Measurements from ENCODE around the gene EMC6. TPM values are rescaled to one million over a fixed set of nuclear protein-coding genes. Genes with fewer than 3 reads are reported as not detected.

The EMC6 gene
- total and polyA plus RNA-seq, 2 of the 4 experiments (the other 2 are of a cell fraction), result 10.9 to 80.5 TPM

GRCh38 chr17:3681057-3681456 is 12.4 kb downstream of the EMC6 start:
- no peak overlapping the region for H2BK15ac ChIP-seq (ENCODE audit: low read depth, low read length)

More at GRCh38 chr17:3681057-3681456, 12.4 kb downstream of the EMC6 start:
- Histone ChIP-seq H3K36me3 (ENCODE audit: control insufficient read depth, insufficient read depth, low read length) (no peaks in the 10 kb centered on the region), H3K79me1 (ENCODE audit: low read depth in 1 of 2, low read length in 2 of 2) (no peaks in the 10 kb centered on the region), H4K5ac (ENCODE audit: low read depth, low read length) (no peak overlapping the region), H2BK20ac (ENCODE audit: low read depth, low read length) (no peak overlapping the region), H3K9me1 (ENCODE audit: insufficient read depth, low read length) (no peaks in the 10 kb centered on the region), H3K14ac (replicated peaks; ENCODE audit: low read depth, low read length) (no peak overlapping the region), H2AK5ac (ENCODE audit: low read depth, low read length) (no peak overlapping the region), H3K4ac (ENCODE audit: low read depth, low read length) (no peak overlapping the region), H4K20me1 (ENCODE audit: insufficient read depth, low read length) (no peaks in the 10 kb centered on the region), H3K9ac (ENCODE audit: low read depth, low read length) (no peak overlapping the region), H4K91ac (ENCODE audit: insufficient read depth, low read depth, low read length) (no peak overlapping the region), H3K27ac (ENCODE audit: insufficient read depth, low read length) (no peak overlapping the region), H2AK9ac (replicated peaks; ENCODE audit: low read depth, low read length, poor library complexity) (no peak overlapping the region), H3K9me3 (ENCODE audit: control insufficient read depth, insufficient read depth, low read length) (no peaks in the 10 kb centered on the region), H2BK5ac (ENCODE audit: low read depth, low read length, poor library complexity, severe bottlenecking) (no peak overlapping the region), H3K18ac (ENCODE audit: low read depth, low read length) (no peak overlapping the region), H3K4me1 (ENCODE audit: control insufficient read depth, insufficient read depth, low read length) (no peaks in the 10 kb centered on the region), H2AFZ (replicated peaks; ENCODE audit: low read length, poor library complexity) (no peak overlapping the region), H2BK120ac (ENCODE audit: low read depth, low read length) (no peak overlapping the region), H3K4me2 (ENCODE audit: low read depth, low read length) (no peak overlapping the region), H3K4me3 (ENCODE audit: insufficient read depth, low read depth, low read length) (no peak overlapping the region), H3K27me3 (ENCODE audit: control insufficient read depth, insufficient read depth, low read length) (peaks cover 11% of the 10 kb centered on the region), H3K56ac (ENCODE audit: extremely low read depth, insufficient read depth, low read length) (no peak overlapping the region), H4K8ac (ENCODE audit: low read depth in 2 of 2, low read length in 2 of 2) (no peak overlapping the region), H3K23ac (ENCODE audit: low read depth, low read length) (no peak overlapping the region)
- dilution Hi-C loops (cut with HindIII; ENCODE audit: low sequenced_read_pairs, unreplicated experiment), result no loop called here
- ChIA-PET CTCF (no interaction called here), POLR2A (ENCODE audit: unreplicated experiment) (no interaction called here)
- ATAC-seq (ENCODE audit: low read depth), result no peak
- TF ChIP-seq RFX5 (IDR thresholded peaks at IDR 0.05; ENCODE audit: low read depth, low read length), result no peak
- TF ChIP-seq, protein P1, sequence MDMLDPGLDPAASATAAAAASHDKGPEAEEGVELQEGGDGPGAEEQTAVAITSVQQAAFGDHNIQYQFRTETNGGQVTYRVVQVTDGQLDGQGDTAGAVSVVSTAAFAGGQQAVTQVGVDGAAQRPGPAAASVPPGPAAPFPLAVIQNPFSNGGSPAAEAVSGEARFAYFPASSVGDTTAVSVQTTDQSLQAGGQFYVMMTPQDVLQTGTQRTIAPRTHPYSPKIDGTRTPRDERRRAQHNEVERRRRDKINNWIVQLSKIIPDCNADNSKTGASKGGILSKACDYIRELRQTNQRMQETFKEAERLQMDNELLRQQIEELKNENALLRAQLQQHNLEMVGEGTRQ (IDR thresholded peaks at IDR 0.05; ENCODE audit: low read depth, low read length), result no peak
- no peak for TF ChIP-seq NFE2L2 (IDR thresholded peaks at IDR 0.05; ENCODE audit: low read depth, low read length)
- TF ChIP-seq RCOR1 (IDR thresholded peaks at IDR 0.05; ENCODE audit: insufficient replicate concordance, low read length), result no peak
- TF ChIP-seq CEBPB (IDR thresholded peaks at IDR 0.05; ENCODE audit: low read depth, low read length), result no peak
- BruUV-seq (replicated peaks), result no TSS peak
- intact Hi-C loops (cut with micrococcal nuclease), result loop anchor here (5.0 kb wide), 1 partner anchor 41 kb away; the partner anchor contains the start of gene HASPIN
- WGBS, 2 experiments (ENCODE audit: extremely low coverage in 2 of 2, insufficient read length in 1 of 2), result 60% methylated on average over 3 of the region's 12 CpGs; no CpG with 5 or more reads in 1 of the 2 experiments
- in situ Hi-C loops (cut with MboI; ENCODE audit: low sequenced_read_pairs), result no loop called here
- DNase-seq, result no peak
